Vagina (tissue), 2 donors: Measurements from ENCODE around the gene PCGF3.

Experiments used
- CTCF ChIP-seq, 3 experiments: fragments of 450-650 bp in 2 of 3; fragments of 200-600 bp in 1 of 3; sonication (generic) in 1 of 3; IDR thresholded peaks; one replicate each; pipeline ENCODE4 v1.5.1; 2017 to 2019; ENCODE audit warnings: antibody characterized with exemption in 3 of 3, mild to moderate bottlenecking in 2 of 3, moderate library complexity in 2 of 3
- POLR2A ChIP-seq, 2 donors: fragments of 450-650 bp; IDR thresholded peaks; one replicate each; pipeline ENCODE4 v1.6.1; 2017; ENCODE audit warnings: antibody characterized with exemption in 2 of 2, mild to moderate bottlenecking in 2 of 2, moderate library complexity in 2 of 2
- POLR2AphosphoS5 ChIP-seq, 2 donors: sonication (generic); formaldehyde crosslinking; IDR thresholded peaks; one replicate each; pipeline ENCODE4 v1.9.0; 2017; ENCODE audit warnings: antibody characterized with exemption in 2 of 2, mild to moderate bottlenecking in 2 of 2, low read depth in 1 of 2; ENCODE audit not compliant: insufficient read depth in 1 of 2

- TF ChIP-seq CTCF (IDR thresholded peaks at IDR 0.05) = no peak
- TF ChIP-seq POLR2A (IDR thresholded peaks at IDR 0.05) = no peak
- TF ChIP-seq POLR2AphosphoS5 (IDR thresholded peaks at IDR 0.05; ENCODE audit: insufficient read depth in 1 of 2, low read depth in 1 of 2) = no peak
Observed at GRCh38 chr4:748461-748860, 42.8 kb downstream of the PCGF3 start.
